GM11168 (cell line): ENCODE results near the gene ZBTB8A.
"Not testable (repeated sequence)": the region's sequence is repeated elsewhere in the genome, so short reads cannot be mapped to it uniquely, and the experiment has no call there.

Source experiments
- in situ Hi-C: fragments of 300-500 bp; cut with MboI; formaldehyde crosslinking; loops from one replicate; pipeline ENCODE4 v1.12.0; 2022; ENCODE audit warnings: low sequenced_read_pairs; ENCODE audit not compliant: unreplicated experiment

Gene ZBTB8A

GRCh38 chr1:32538887-32539583, at the start of gene ZBTB8A:
Gene ZBTB8A (plus strand): TSS chr1:32539427. CDS start chr1:32592932, 53,505 bp downstream.
- in situ Hi-C loops: no loop called here

GRCh38 chr1:32489774-32490454, 49.3 kb upstream of the ZBTB8A start:
- in situ Hi-C loops: no loop called here

- in situ Hi-C loops: no loop called here
Measured at GRCh38 chr1:32491386-32491785, 47.8 kb upstream of the ZBTB8A start.

GRCh38 chr1:32494196-32494595, 45.0 kb upstream of the ZBTB8A start:
- in situ Hi-C loops: no loop called here

- in situ Hi-C loops: no loop called here
Measured at GRCh38 chr1:32494711-32495337, 44.4 kb upstream of the ZBTB8A start.

GRCh38 chr1:32496127-32496526, 43.1 kb upstream of the ZBTB8A start:
- in situ Hi-C loops: no loop called here

GRCh38 chr1:32498751-32499150, 40.5 kb upstream of the ZBTB8A start:
- in situ Hi-C loops: no loop called here

- in situ Hi-C loops: loop anchor here (25.0 kb wide), 1 partner anchor 262 kb away; no protein-coding TSS in a partner anchor
Measured at GRCh38 chr1:32500387-32501209, 38.6 kb upstream of the ZBTB8A start.

GRCh38 chr1:32501865-32502264, 37.4 kb upstream of the ZBTB8A start:
- in situ Hi-C loops: loop anchor here (25.0 kb wide), 1 partner anchor 260 kb away; no protein-coding TSS in a partner anchor

GRCh38 chr1:32503153-32503552, 36.1 kb upstream of the ZBTB8A start:
- in situ Hi-C loops: loop anchor here (25.0 kb wide), 1 partner anchor 259 kb away; no protein-coding TSS in a partner anchor

GRCh38 chr1:32507021-32507420, 32.2 kb upstream of the ZBTB8A start:
- in situ Hi-C loops: loop anchor here (25.0 kb wide), 1 partner anchor 255 kb away; no protein-coding TSS in a partner anchor

GRCh38 chr1:32508761-32509160, 30.5 kb upstream of the ZBTB8A start:
- in situ Hi-C loops: loop anchor here (25.0 kb wide), 1 partner anchor 254 kb away; no protein-coding TSS in a partner anchor

- in situ Hi-C loops: loop anchor here (25.0 kb wide), 1 partner anchor 252 kb away; no protein-coding TSS in a partner anchor
Measured at GRCh38 chr1:32509939-32510338, 29.3 kb upstream of the ZBTB8A start.

GRCh38 chr1:32516402-32516801, 22.8 kb upstream of the ZBTB8A start:
- in situ Hi-C loops: loop anchor here (25.0 kb wide), 1 partner anchor 246 kb away; no protein-coding TSS in a partner anchor

- in situ Hi-C loops: loop anchor here (25.0 kb wide), 1 partner anchor 243 kb away; no protein-coding TSS in a partner anchor
Measured at GRCh38 chr1:32518976-32519375, 20.3 kb upstream of the ZBTB8A start.

GRCh38 chr1:32521165-32521564, 18.1 kb upstream of the ZBTB8A start:
- in situ Hi-C loops: loop anchor here (25.0 kb wide), 1 partner anchor 241 kb away; no protein-coding TSS in a partner anchor

- in situ Hi-C loops: no loop called here
Measured at GRCh38 chr1:32525053-32525452, 14.2 kb upstream of the ZBTB8A start.

GRCh38 chr1:32525661-32526444, 13.4 kb upstream of the ZBTB8A start:
- in situ Hi-C loops: no loop called here

GRCh38 chr1:32528550-32528949, 10.7 kb upstream of the ZBTB8A start:
- in situ Hi-C loops: not testable (repeated sequence)
